Measurements from ENCODE around the gene HCFC1R1.

Gene HCFC1R1

DNA sequence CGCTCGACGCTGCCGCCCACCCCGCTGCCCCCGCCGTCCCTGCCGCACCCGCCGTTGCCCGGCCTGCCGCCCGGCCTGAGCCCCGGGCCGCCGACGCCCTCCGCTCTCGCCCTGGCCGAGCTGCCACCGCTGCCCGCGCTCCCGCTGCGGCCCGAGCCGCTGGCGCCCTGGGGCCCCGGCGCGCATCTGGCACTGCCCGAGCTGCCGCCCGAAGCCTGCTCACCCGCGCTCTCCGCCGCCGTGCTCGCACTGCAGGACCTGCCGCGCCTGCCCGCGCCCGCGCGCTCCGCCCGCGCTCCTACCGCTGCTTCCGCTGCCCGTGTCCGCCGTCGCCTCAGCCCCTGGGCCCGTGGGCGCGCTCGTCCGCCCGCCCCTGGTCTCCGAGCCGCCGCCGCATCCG lies 19.4 kb downstream of the HCFC1R1 start:
- no peak overlapping the region for H3K4me3 ChIP-seq (ENCODE audit: low read depth, low read length)
- TF ChIP-seq, protein P1, sequence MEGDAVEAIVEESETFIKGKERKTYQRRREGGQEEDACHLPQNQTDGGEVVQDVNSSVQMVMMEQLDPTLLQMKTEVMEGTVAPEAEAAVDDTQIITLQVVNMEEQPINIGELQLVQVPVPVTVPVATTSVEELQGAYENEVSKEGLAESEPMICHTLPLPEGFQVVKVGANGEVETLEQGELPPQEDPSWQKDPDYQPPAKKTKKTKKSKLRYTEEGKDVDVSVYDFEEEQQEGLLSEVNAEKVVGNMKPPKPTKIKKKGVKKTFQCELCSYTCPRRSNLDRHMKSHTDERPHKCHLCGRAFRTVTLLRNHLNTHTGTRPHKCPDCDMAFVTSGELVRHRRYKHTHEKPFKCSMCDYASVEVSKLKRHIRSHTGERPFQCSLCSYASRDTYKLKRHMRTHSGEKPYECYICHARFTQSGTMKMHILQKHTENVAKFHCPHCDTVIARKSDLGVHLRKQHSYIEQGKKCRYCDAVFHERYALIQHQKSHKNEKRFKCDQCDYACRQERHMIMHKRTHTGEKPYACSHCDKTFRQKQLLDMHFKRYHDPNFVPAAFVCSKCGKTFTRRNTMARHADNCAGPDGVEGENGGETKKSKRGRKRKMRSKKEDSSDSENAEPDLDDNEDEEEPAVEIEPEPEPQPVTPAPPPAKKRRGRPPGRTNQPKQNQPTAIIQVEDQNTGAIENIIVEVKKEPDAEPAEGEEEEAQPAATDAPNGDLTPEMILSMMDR (IDR thresholded peaks at IDR 0.05; ENCODE audit: low read depth, low read length) = no peak
- no peak for DNase-seq (ENCODE audit: low read depth, low spot score)
- in situ Hi-C loops (cut with HindIII; ENCODE audit: low sequenced_read_pairs) = no loop called here

DNA sequence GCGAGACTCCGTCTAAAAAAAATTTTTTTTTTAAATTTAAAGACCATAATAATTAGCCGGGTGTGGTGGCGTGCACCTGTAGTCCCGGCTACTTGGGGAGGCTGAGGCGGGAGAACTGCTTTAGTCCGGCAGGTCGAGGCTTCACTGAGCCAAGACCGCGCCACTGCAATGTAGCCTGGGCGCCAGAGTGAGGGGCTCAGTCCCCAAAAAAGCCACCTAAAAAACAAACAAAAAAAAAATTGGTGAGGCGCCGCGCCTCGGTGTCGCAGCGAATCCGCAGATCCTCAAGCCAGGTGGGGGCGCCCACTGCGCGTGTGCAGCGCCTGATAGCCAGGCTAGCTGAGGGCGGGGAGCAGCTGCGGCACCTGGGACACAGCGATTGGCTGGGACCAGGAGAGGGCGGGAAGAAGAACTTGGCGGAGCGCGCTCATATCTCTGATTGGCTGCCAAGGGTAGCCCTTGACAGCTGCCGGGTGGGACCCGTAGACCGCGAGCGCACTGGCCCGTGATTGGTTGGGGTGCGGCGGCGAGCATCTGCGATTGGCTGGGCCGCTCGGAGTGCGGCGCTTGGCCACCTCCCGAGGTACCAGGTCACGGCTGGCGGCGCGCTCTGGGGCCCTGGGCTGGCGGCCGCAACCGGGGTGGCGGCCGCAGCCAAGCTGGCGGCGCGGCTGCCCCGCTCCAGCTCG lies 20.0 kb downstream of the HCFC1R1 start:
- TF ChIP-seq, protein P1 (IDR thresholded peaks at IDR 0.05; ENCODE audit: low read depth, low read length) = peak; percentile 47
- DNase-seq (ENCODE audit: low read depth, low spot score) = peak; percentile 98
- no peak overlapping the region for H3K4me3 ChIP-seq (ENCODE audit: low read depth, low read length)
- in situ Hi-C loops (cut with HindIII; ENCODE audit: low sequenced_read_pairs) = no loop called here

DNA sequence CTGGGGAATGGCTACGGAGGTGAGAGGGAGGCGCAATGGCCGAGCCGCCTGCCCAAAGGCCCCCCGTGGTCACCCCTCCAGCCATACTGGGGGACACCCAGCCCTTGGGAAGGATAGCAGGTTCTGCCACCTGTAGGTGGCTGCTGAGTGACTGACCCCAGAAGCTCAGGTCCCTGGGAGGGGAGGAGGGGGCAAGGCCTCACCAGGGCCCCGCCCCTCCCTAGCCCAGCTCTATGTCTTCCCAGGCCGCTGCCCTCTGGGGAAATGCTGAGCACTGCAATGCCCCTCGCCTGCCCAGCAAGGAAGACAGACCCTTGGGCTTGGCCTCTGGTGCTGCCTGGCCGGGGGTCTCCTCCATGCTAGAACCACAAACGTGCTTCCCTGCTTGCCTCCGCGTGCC lies 22.4 kb downstream of the HCFC1R1 start:
- TF ChIP-seq, protein P1 (IDR thresholded peaks at IDR 0.05; ENCODE audit: low read depth, low read length) = no peak
- H3K4me3 ChIP-seq (ENCODE audit: low read depth, low read length) = no peak overlapping the region
- in situ Hi-C loops (cut with HindIII; ENCODE audit: low sequenced_read_pairs) = no loop called here
- no peak for DNase-seq (ENCODE audit: low read depth, low spot score)

DNA sequence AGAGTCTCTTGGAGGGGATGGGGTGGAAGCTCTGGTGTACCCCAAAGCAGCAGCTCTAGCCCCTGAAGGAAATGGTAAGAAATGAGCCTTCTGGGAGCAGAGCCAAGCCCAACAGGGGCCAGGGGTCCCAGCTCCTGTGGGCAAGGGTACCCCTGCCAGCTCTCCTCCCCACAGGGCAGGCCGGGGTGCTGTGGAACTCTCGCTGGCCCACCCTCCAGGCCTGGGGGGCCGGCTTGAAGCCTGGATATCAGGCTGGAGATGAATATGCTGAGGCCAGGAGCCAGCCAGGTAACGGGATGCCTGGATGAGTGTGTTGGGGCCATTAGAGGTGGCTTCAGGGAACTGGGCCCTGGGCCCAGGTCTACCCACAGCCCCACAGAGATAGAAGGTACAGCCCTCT lies 23.2 kb downstream of the HCFC1R1 start:
- no peak overlapping the region for H3K4me3 ChIP-seq (ENCODE audit: low read depth, low read length)
- TF ChIP-seq, protein P1 (IDR thresholded peaks at IDR 0.05; ENCODE audit: low read depth, low read length) = no peak
- no peak for DNase-seq (ENCODE audit: low read depth, low spot score)
- in situ Hi-C loops (cut with HindIII; ENCODE audit: low sequenced_read_pairs) = no loop called here

DNA sequence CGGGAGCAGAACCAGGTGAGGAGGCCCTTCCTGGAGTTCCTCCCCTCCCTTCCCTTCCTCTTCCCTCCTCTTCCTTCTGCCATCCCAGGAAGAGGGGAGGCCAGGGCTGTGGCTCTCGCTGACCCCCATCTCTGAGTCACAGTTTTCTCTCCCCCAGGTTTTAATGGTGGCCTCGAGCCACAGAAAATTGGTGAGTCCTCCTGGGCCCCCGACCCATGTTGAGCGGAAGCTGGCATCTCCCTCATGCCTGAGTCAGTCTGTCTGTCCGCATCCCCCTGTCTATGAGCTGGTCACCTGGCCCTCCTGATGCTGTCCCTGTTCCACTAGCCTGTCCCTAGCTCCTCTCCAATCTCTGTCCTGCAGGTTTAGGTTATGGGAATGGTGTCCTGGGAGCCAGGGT lies 23.8 kb downstream of the HCFC1R1 start:
- no peak for DNase-seq (ENCODE audit: low read depth, low spot score)
- TF ChIP-seq, protein P1 (IDR thresholded peaks at IDR 0.05; ENCODE audit: low read depth, low read length) = no peak
- in situ Hi-C loops (cut with HindIII; ENCODE audit: low sequenced_read_pairs) = no loop called here
- no peak overlapping the region for H3K4me3 ChIP-seq (ENCODE audit: low read depth, low read length)

DNA sequence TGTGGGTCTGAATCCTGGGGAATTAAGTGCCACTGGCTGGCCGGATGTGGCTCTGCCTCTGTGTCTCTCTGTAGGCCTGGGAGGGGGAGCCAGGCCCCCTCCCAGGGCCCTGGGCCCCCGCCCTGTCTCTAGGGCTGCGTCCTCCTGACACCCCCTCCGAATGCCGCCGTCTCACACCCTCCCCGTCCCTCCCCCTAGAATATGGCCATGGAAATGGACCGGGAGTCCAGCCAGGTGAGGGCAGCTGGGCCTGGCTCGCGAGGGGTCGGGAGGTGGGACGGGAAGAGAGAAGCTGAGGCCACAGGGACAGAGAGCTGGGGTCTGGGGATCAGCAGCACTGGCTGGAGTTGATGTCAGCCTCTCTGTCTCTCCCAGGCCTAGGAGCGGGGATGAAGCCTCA lies 27.4 kb downstream of the HCFC1R1 start:
- DNase-seq (ENCODE audit: low read depth, low spot score) = no peak
- in situ Hi-C loops (cut with HindIII; ENCODE audit: low sequenced_read_pairs) = no loop called here
- TF ChIP-seq, protein P1 (IDR thresholded peaks at IDR 0.05; ENCODE audit: low read depth, low read length) = no peak

More for the DNA sequence above, 27.4 kb downstream of the HCFC1R1 start:
- H3K4me3 ChIP-seq (ENCODE audit: low read depth, low read length) = no peak overlapping the region
